RWPE1 (cell line): ENCODE data around the gene BORCS6.
"Not testable (repeated sequence)": the region's sequence is repeated elsewhere in the genome, so short reads cannot be mapped to it uniquely, and the experiment has no call there.

Experiments
- CTCF ChIA-PET: fragments of 350-600 bp; sonication (Branson Sonifier 250); formaldehyde crosslinking; extraction: SDS; loops from one replicate; lab custom pipeline; 2021; lab: Yijun Ruan, JAX
- POLR2A ChIA-PET: fragments of 400-600 bp; formaldehyde crosslinking; extraction: SDS; loops from one replicate; lab custom pipeline; 2020; ENCODE audit warnings: antibody characterized with exemption; ENCODE audit not compliant: low non-redundant PET; lab: Yijun Ruan, JAX
- DNase-seq: peaks from one replicate; pipeline ENCODE4 v3.0.0; 2012; ENCODE audit warnings: low spot score
- H3K27ac ChIP-seq: fragments of 450-650 bp; 2 replicates; pipeline ENCODE4 v1.5.1; 2017
- CTCF ChIP-seq: fragments of 450-650 bp; conservative IDR thresholded peaks from 2 replicates; pipeline ENCODE4 v1.5.1; 2017; ENCODE audit warnings: low read depth, mild to moderate bottlenecking

Gene BORCS6

GRCh38 chr17:8175795-8176196 lies 14.2 kb downstream of the BORCS6 start:
- peak overlapping the region; percentile 87 for H3K27ac ChIP-seq
- ChIA-PET POLR2A (no interaction called here), CTCF (interaction anchor here (1.4 kb wide), 1 partner anchor 37 kb away, joined by 3 read pairs; no protein-coding TSS in a partner anchor)
- no peak for DNase-seq
- no peak for TF ChIP-seq CTCF

- CTCF ChIA-PET = interaction anchor here (0.6 kb wide), 1 partner anchor 10 kb away, joined by 3 read pairs; no protein-coding TSS in a partner anchor
- POLR2A ChIA-PET = interaction anchor here (0.5 to 1.2 kb wide), 3 partner anchors 17 to 73 kb away, joined by 4 to 5 read pairs (median 5); no protein-coding TSS in a partner anchor
- DNase-seq = no peak
- no peak for TF ChIP-seq CTCF
- peak overlapping the region; percentile 87 for H3K27ac ChIP-seq
Observed at GRCh38 chr17:8173871-8174322, 16.1 kb downstream of the BORCS6 start.

- H3K27ac ChIP-seq = peak overlapping the region; percentile 70; the same call in 1 of the 2 replicates
- ChIA-PET CTCF (interaction anchor here (0.6 to 0.9 kb wide), 3 partner anchors 10 to 15 kb away, joined by 3 read pairs; no protein-coding TSS in a partner anchor), POLR2A (interaction anchor here (0.5 to 1.2 kb wide), 4 partner anchors 9 to 74 kb away, joined by 4 to 5 read pairs (median 4); no protein-coding TSS in a partner anchor)
- DNase-seq = peak; percentile 75
- no peak for TF ChIP-seq CTCF
Observed at GRCh38 chr17:8173056-8173870, 16.7 kb downstream of the BORCS6 start.

GRCh38 chr17:8170186-8170585 lies 19.8 kb downstream of the BORCS6 start:
- H3K27ac ChIP-seq = peak overlapping the region; percentile 24; the same call in 1 of the 2 replicates
- not testable (repeated sequence) for DNase-seq
- POLR2A ChIA-PET = interaction anchor here (0.7 kb wide), 1 partner anchor 48 kb away, joined by 5 read pairs; no protein-coding TSS in a partner anchor
- CTCF ChIA-PET = interaction anchor here (0.7 kb wide), 1 partner anchor 125 kb away, joined by 3 read pairs; the partner anchor contains the start of gene SLC25A35

- peak overlapping the region; percentile 90 for H3K27ac ChIP-seq
- ChIA-PET POLR2A (no interaction called here), CTCF (interaction anchor here (0.6 to 0.7 kb wide), 2 partner anchors 87 to 276 kb away, joined by 3 read pairs; no protein-coding TSS in a partner anchor)
- TF ChIP-seq CTCF = no peak
- no peak for DNase-seq
Observed at GRCh38 chr17:8167526-8167925, 22.5 kb downstream of the BORCS6 start.

- no peak for DNase-seq
- TF ChIP-seq CTCF = no peak
- CTCF ChIA-PET = no interaction called here
- peak overlapping the region; percentile 90 for H3K27ac ChIP-seq
- POLR2A ChIA-PET = no interaction called here
Observed at GRCh38 chr17:8166731-8167130, 23.2 kb downstream of the BORCS6 start.

GRCh38 chr17:8164815-8165131 lies 25.2 kb downstream of the BORCS6 start:
- H3K27ac ChIP-seq = peak overlapping the region; percentile 90
- TF ChIP-seq CTCF = no peak
- CTCF ChIA-PET = interaction anchor here (1.3 kb wide), 1 partner anchor 21 kb away, joined by 5 read pairs; no protein-coding TSS in a partner anchor
- POLR2A ChIA-PET = no interaction called here
- no peak for DNase-seq
